BJ (cell line): ENCODE data around the gene EEF2. TPM values are rescaled to one million over a fixed set of nuclear protein-coding genes. Genes with fewer than 3 reads are reported as not detected.

Experiments
- CTCF ChIA-PET: fragments of 350-600 bp; formaldehyde crosslinking; extraction: SDS; loops from one replicate; lab custom pipeline; 2021; ENCODE audit warnings: antibody characterized with exemption, inconsistent platforms; lab: Yijun Ruan, JAX
- POLR2A ChIA-PET: fragments of 300-600 bp; sonication (Branson Sonifier 250); formaldehyde crosslinking; extraction: SDS; loops from one replicate; lab custom pipeline; 2021; ENCODE audit warnings: antibody characterized with exemption; lab: Charles Lee
- DNase-seq: peaks from one replicate; pipeline ENCODE4 v3.0.0-alpha.2; 2011; ENCODE audit warnings: low read depth
- H3K27me3 ChIP-seq: 2 replicates; pipeline ENCODE4 v1.6.0; 2011; ENCODE audit warnings: low read length; ENCODE audit not compliant: control insufficient read depth, insufficient read depth
- H3K36me3 ChIP-seq: 2 replicates; pipeline ENCODE4 v1.5.1; 2011; ENCODE audit warnings: low read length; ENCODE audit not compliant: control insufficient read depth, insufficient read depth
- H3K4me3 ChIP-seq: 2 replicates; pipeline ENCODE4 v1.5.1; 2011; ENCODE audit warnings: low read depth, mild to moderate bottlenecking, control low read depth, low read length
- polyA plus RNA-seq: library from polyadenylated mRNA; depleted of rRNA; stranded (reverse); fragments of >200 nt; gene quantifications from 2 replicates; pipeline ENCODE4 v1.2.3, GENCODE V29; 2011
- TF ChIP-seq, protein P1 (sequence below): IDR thresholded peaks from 2 replicates; pipeline ENCODE4 v1.5.1; 2011; ENCODE audit warnings: low read depth, mild to moderate bottlenecking, control low read depth, inconsistent platforms, low read length, moderate library complexity; ENCODE audit not compliant: insufficient read depth

Gene EEF2
- polyA plus RNA-seq, 1 experiment = 2,469 TPM

GRCh38 chr19:3995607-3996006 lies 10.3 kb upstream of the EEF2 start:
- Histone ChIP-seq H3K27me3 (no peaks in the 10 kb centered on the region), H3K36me3 (no peaks in the 10 kb centered on the region), H3K4me3 (no peak overlapping the region)
- no peak for DNase-seq
- ChIA-PET CTCF (interaction anchor here (1.6 kb wide), 1 partner anchor 10 kb away, joined by 4 read pairs; no protein-coding TSS in a partner anchor), POLR2A (no interaction called here)
- TF ChIP-seq, protein P1, sequence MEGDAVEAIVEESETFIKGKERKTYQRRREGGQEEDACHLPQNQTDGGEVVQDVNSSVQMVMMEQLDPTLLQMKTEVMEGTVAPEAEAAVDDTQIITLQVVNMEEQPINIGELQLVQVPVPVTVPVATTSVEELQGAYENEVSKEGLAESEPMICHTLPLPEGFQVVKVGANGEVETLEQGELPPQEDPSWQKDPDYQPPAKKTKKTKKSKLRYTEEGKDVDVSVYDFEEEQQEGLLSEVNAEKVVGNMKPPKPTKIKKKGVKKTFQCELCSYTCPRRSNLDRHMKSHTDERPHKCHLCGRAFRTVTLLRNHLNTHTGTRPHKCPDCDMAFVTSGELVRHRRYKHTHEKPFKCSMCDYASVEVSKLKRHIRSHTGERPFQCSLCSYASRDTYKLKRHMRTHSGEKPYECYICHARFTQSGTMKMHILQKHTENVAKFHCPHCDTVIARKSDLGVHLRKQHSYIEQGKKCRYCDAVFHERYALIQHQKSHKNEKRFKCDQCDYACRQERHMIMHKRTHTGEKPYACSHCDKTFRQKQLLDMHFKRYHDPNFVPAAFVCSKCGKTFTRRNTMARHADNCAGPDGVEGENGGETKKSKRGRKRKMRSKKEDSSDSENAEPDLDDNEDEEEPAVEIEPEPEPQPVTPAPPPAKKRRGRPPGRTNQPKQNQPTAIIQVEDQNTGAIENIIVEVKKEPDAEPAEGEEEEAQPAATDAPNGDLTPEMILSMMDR = no peak

- TF ChIP-seq, protein P1 = no peak
- H3K27me3 ChIP-seq = no peaks in the 10 kb centered on the region
- ChIA-PET CTCF (interaction anchor here (0.7 to 4.1 kb wide), 3 partner anchors 15 to 68 kb away, joined by 3 to 27 read pairs (median 7); partner anchors contain the start of gene PIAS4), POLR2A (no interaction called here)
- DNase-seq = no peak
- H3K36me3 ChIP-seq = no peaks in the 10 kb centered on the region
- H3K4me3 ChIP-seq = no peak overlapping the region
Observed at GRCh38 chr19:3990815-3991117, 5.5 kb upstream of the EEF2 start.

DNA sequence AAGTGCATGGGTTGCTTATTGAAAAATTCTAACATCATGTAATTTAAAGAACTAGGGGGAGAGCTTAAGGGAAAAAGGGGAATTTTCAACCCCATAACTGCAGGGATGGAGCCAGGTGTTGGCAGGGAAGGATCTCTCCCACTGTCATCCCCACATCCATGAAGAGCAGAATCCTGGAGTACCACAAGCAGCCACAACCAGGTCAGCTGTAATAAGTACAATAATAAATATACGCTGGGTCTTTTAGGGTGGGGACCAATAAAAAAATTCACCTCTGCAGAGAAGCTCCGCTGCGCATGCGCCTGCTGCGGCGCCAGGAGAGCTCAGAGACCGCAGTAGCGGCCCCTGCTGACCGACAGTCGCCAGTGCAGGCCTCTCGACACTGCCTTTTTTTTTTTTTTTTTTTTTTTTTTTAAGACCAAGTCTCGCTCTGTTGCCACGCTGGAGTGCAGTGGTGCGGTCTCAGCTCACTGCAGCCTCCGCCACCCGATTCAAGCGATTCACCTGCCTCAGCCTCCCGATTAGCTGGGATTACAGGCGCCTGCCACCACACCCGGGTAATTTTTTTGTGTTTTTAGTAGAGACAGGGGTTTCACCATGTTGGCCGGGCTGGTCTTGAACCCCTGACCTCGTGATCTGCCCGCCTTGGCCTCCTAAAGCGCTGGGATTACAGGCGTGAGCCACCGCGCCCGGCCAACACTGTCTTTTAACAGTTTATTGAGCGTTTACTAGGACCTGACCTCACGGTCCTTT lies 2.5 kb upstream of the EEF2 start:
- peaks cover 15% of the 10 kb centered on the region for H3K36me3 ChIP-seq
- ChIA-PET CTCF (interaction anchor here (0.6 to 4.1 kb wide), 16 partner anchors 9 to 225 kb away, joined by 3 to 27 read pairs (median 4); partner anchors contain the start of genes DAPK3, MRPL54 and PIAS4), POLR2A (interaction anchor here (0.6 to 1.2 kb wide), 3 partner anchors 19 to 1066 kb away, joined by 3 to 8 read pairs (median 4); no protein-coding TSS in a partner anchor)
- H3K4me3 ChIP-seq = no peak overlapping the region
- TF ChIP-seq, protein P1 = peak; percentile 92
- no peak for DNase-seq
- H3K27me3 ChIP-seq = no peaks in the 10 kb centered on the region

DNA sequence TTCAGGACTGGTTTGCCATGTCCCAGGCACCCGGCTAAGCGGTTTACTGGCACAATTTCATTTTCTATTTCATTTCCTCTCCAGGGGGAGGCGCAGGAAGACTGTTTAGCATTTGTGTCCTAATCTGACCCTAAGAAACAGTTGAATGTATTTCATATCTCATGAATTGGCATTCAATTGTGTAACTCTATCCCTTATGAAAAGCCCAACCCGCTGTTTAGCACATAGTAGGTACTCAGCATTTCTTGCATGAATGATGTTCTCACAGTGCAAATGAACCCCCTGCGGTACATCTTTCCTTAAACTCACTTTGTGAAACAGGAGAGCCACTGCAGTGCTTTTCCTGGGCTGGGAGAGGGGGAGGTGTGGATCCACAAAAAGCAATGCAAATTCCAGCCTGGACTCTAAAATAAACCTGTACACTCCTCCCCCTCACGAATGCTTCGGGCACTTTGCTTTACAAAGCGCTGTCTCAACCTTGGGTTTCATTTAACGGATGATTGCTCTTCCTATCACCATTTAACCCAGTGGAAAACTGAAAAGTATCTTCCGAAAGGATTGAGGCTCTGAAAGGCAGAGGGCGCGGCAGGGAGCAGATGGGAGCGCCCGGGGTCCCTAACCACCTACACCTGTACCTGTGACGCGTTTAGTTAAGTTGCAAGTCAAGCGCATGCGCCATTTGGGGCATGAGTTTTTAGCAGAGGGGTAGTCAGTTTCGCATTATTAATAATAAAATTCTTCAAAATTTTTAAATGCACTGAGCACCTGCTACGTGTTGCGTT lies 1.2 kb upstream of the EEF2 start:
- POLR2A ChIA-PET = no interaction called here
- no peak for DNase-seq
- CTCF ChIA-PET = interaction anchor here (1.1 to 4.1 kb wide), 10 partner anchors 10 to 221 kb away, joined by 3 to 27 read pairs (median 5); partner anchors contain the start of gene PIAS4
- Histone ChIP-seq H3K27me3 (no peaks in the 10 kb centered on the region), H3K4me3 (peak overlapping the region; percentile 68; the same call in 1 of the 2 replicates), H3K36me3 (peaks cover 29% of the 10 kb centered on the region)
- TF ChIP-seq, protein P1 = peak; percentile 63
